Esophagus muscularis mucosa (tissue), 4 donors: ENCODE results near the gene ABI1.

ENCODE experiments used
- CTCF ChIP-seq, 3 experiments: fragments of 200-600 bp in 2 of 3; fragments of 450-650 bp in 1 of 3; sonication (generic) in 2 of 3; IDR thresholded peaks; one replicate each; pipeline ENCODE4 v1.5.1; 2017 to 2019; ENCODE audit warnings: antibody characterized with exemption in 3 of 3, mild to moderate bottlenecking in 2 of 3, moderate library complexity in 1 of 3
- EP300 ChIP-seq: sonication (generic); formaldehyde crosslinking; IDR thresholded peaks from one replicate; pipeline ENCODE4 v1.6.1; 2017; ENCODE audit warnings: antibody characterized with exemption
- POLR2A ChIP-seq: fragments of 450-650 bp; IDR thresholded peaks from one replicate; pipeline ENCODE4 v1.6.1; 2017; ENCODE audit warnings: antibody characterized with exemption, moderate library complexity, mild to moderate bottlenecking, low read depth
- POLR2AphosphoS5 ChIP-seq, 2 donors: sonication (generic); formaldehyde crosslinking; IDR thresholded peaks; one replicate each; pipeline ENCODE4 v1.6.1; 2017; ENCODE audit warnings: antibody characterized with exemption in 2 of 2

GRCh38 chr10:26843736-26844135 is 17.0 kb downstream of the ABI1 start:
- no peak for TF ChIP-seq POLR2AphosphoS5 (IDR thresholded peaks at IDR 0.05)
- no peak for TF ChIP-seq POLR2A
- no peak for TF ChIP-seq EP300
- TF ChIP-seq CTCF (IDR thresholded peaks at IDR 0.05): no peak
